ENCODE data around the gene UMODL1.

The UMODL1 gene

DNA sequence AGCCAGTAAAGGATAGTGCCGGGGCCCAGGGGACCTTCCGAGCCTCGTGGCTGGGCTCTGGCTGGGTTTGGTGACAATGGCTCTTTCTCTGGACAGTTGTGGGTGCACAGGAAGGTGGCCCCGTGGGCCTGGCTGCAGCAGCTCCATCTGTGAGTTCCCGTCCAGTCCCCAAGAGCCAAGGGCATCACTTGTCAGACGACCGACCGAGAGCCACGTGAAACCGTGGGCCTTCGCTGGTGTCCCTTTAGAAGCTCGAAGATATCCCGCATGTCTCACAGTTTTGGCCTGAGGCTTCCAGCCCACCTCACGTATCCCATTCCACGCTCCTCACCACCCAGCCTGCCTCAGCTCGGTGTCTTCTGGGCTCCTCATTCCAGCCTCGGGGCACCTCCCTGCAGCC, 27.2 kb upstream of the UMODL1 start:
- Mint-ChIP-seq H3K36me3 (ENCODE audit: low read depth) (no peaks in the 10 kb centered on the region), H3K9me3 (no peaks in the 10 kb centered on the region), H3K4me1 (peaks cover 8% of the 10 kb centered on the region), H3K27me3 (ENCODE audit: low read depth) (peaks cover 14% of the 10 kb centered on the region), H3K27ac (no peak overlapping the region), H3K4me3 (no peak overlapping the region)
- TF ChIP-seq, protein P1, sequence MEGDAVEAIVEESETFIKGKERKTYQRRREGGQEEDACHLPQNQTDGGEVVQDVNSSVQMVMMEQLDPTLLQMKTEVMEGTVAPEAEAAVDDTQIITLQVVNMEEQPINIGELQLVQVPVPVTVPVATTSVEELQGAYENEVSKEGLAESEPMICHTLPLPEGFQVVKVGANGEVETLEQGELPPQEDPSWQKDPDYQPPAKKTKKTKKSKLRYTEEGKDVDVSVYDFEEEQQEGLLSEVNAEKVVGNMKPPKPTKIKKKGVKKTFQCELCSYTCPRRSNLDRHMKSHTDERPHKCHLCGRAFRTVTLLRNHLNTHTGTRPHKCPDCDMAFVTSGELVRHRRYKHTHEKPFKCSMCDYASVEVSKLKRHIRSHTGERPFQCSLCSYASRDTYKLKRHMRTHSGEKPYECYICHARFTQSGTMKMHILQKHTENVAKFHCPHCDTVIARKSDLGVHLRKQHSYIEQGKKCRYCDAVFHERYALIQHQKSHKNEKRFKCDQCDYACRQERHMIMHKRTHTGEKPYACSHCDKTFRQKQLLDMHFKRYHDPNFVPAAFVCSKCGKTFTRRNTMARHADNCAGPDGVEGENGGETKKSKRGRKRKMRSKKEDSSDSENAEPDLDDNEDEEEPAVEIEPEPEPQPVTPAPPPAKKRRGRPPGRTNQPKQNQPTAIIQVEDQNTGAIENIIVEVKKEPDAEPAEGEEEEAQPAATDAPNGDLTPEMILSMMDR (IDR thresholded peaks at IDR 0.05; ENCODE audit: unreplicated experiment in 3 of 3): no peak

DNA sequence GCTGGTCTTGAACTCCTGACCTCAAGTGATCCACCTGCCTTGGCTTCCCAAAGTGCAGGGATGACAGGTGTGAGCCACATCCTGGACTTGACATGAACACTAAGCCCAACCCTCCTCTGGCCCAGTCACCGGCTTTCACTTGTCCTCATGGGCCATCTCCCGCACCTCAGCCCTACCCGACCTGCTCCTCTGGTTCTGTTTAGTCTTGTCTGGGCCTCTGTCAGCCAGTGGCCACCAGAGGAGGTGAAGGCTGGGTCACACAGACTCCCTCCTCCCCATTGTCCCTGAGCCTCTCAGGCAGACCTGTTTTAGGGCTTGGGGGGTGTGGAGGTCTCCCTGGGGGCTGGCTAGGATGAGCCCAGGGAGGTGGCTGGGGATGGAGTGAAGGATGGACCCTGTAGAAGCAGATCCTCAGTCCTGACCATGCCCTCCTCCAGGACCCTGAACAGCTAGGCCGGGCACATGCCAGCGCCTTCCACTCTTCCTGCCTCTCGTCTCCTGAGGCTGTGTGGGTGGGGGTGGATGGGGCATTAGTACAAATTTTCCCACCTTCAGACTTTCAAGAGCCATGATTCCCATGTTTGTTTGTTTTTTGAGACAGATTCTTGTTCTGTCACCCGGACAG, 26.1 kb upstream of the UMODL1 start:
- Mint-ChIP-seq H3K27ac (no peak overlapping the region), H3K27me3 (ENCODE audit: low read depth) (peaks cover 18% of the 10 kb centered on the region), H3K36me3 (ENCODE audit: low read depth) (no peaks in the 10 kb centered on the region), H3K4me3 (no peak overlapping the region), H3K9me3 (no peaks in the 10 kb centered on the region), H3K4me1 (peaks cover 6% of the 10 kb centered on the region)
- TF ChIP-seq, protein P1 (IDR thresholded peaks at IDR 0.05; ENCODE audit: unreplicated experiment in 3 of 3): no peak

DNA sequence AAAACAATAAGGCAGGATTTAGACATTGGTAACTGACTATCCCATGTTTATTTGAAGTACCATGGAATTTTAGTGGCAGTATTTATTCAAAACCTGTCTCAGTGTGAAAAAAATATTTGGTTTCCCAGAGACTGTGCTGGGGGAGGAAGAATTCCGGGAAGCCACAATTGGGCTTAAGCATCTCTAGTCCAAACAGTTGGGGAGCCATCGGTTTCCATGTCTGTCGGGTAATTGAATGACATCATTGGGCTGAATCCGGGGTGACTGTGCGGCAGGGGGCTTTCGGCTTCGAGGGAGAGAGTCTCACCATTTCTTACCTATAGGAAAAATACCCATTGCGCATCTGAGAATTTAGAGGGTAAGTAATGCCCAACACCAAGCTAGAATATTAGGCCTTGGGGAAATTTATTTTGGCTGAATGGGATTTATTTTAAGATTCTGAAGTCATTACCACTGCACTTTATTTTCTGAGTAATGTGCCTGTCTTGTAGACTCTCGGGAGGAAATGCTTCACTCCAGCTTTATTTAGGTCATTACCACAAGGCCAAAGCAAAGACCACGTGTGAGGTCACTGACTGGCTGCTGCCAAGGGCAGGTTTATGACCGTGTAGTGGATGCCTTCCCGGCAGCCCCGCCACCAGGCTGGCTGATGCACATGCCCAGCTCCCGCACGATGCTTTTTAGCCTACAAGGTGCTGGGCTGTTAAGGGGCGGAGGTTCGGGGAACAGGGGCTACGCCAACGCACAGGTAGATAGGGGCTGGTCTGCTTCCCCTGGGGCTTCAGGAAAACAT, 23.1 kb upstream of the UMODL1 start:
- peaks cover 11% of the 10 kb centered on the region for H3K27me3 Mint-ChIP-seq (ENCODE audit: low read depth)
- TF ChIP-seq, protein P1 (IDR thresholded peaks at IDR 0.05; ENCODE audit: unreplicated experiment in 3 of 3): no peak
- H3K9me3 Mint-ChIP-seq: no peaks in the 10 kb centered on the region
- no peaks in the 10 kb centered on the region for H3K36me3 Mint-ChIP-seq (ENCODE audit: low read depth)
- no peaks in the 10 kb centered on the region for H3K4me1 Mint-ChIP-seq
- H3K4me3 Mint-ChIP-seq: no peak overlapping the region
- no peak overlapping the region for H3K27ac Mint-ChIP-seq

DNA sequence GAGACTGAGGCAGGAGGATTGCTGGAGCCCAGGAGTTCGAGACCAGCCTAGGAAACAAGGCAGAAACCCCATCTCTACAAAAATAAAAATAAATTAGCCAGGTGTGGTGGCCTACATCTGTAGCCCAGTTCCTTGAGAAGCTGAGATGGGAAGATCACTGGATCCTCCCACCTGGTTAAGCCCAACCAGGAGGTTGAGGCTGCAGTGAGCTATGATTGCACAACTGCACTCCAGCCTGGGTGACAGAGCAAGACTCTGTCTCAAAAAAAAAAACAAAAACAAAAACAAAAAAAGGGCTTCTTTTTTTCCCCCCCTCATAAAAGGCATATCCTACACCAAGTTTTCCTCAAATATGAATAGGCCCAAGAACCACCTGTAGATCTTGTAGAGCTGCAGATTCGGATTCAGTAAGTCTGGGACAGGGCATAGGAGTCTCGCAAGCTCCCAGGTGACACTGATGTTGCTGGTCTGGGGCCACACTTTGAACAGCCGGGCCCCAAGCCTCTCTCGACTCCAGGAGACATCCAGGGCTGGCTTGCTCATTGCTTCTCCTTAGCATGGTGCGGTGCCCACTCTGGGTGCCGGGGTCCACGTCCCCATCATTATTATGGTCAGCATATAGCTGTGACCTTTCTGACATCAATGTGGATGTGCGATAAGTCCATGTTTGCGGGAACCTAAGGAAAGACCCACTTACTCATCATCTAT, 22.1 kb upstream of the UMODL1 start:
- H3K4me3 Mint-ChIP-seq: no peak overlapping the region
- H3K9me3 Mint-ChIP-seq: no peaks in the 10 kb centered on the region
- no peak overlapping the region for H3K27ac Mint-ChIP-seq
- TF ChIP-seq, protein P1 (IDR thresholded peaks at IDR 0.05; ENCODE audit: unreplicated experiment in 3 of 3): no peak
- H3K4me1 Mint-ChIP-seq: no peaks in the 10 kb centered on the region
- no peaks in the 10 kb centered on the region for H3K36me3 Mint-ChIP-seq (ENCODE audit: low read depth)
- peaks cover 18% of the 10 kb centered on the region for H3K27me3 Mint-ChIP-seq (ENCODE audit: low read depth)

DNA sequence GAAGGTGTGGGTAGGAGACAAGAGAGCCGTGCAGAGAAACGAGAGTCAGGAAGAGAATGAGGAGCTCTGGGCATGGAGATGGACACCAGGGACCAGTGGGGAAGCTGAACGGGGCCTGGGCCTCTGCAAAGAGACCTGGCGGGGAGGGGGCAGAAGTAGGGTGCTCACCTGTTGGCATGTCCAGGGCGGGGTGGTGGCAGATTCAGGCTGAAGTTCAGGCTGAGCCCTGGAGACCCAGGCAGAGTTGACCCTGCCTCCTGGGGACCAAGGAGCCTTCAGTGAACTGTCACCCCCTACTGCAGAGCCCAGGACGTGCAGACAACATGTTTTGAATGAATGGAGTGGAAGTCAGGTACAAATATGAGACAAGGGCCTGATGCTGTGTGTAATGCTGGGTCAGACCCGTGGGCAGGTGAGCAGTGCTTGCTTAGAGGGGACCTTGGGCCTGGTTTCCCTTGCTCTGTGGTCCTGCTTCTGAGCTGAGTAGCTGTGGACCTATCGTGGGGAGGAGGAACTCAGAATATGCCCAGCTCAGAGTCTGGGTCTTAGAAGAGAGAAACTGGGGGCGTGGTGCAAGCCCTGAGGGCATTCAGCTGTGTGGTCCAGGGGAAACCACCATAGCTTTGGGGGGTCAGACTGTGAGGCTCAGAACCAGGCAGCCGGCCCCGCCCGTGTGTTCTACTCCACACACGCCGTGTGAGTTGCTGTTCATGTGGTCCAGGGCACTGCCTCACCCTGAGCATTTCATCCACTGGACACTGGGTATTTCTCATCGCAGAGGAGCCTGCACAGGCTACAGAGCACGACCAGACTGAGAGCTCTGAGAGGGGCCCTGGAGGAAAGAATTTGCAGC, 21.3 kb upstream of the UMODL1 start:
- Mint-ChIP-seq H3K27ac (no peak overlapping the region), H3K27me3 (ENCODE audit: low read depth) (peaks cover 24% of the 10 kb centered on the region), H3K9me3 (no peaks in the 10 kb centered on the region), H3K4me3 (no peak overlapping the region), H3K4me1 (no peaks in the 10 kb centered on the region), H3K36me3 (ENCODE audit: low read depth) (no peaks in the 10 kb centered on the region)
- TF ChIP-seq, protein P1 (IDR thresholded peaks at IDR 0.05; ENCODE audit: unreplicated experiment in 3 of 3): no peak
